NT2/D1 (cell line): Measurements from ENCODE around the gene MEST.
"Not testable (repeated sequence)": the region's sequence is repeated elsewhere in the genome, so short reads cannot be mapped to it uniquely, and the experiment has no call there.

Experiments
- DNase-seq: peaks from one replicate; pipeline ENCODE4 v3.0.0-alpha.2; 2011; ENCODE audit warnings: low read depth, low spot score
- H3K27me3 ChIP-seq: 2 replicates; pipeline ENCODE4 v1.6.0; 2011; ENCODE audit warnings: mild to moderate bottlenecking; ENCODE audit not compliant: insufficient read length, insufficient read depth
- H3K36me3 ChIP-seq: 2 replicates; pipeline ENCODE4 v1.6.1; 2011; ENCODE audit warnings: mild to moderate bottlenecking, low read length, mixed read lengths; ENCODE audit not compliant: insufficient read depth, insufficient read length
- H3K4me1 ChIP-seq: 2 replicates; pipeline ENCODE4 v1.5.1; 2011; ENCODE audit not compliant: insufficient read depth, insufficient read length
- H3K4me3 ChIP-seq: 2 replicates; pipeline ENCODE4 v1.5.1; 2011; ENCODE audit warnings: low read depth; ENCODE audit not compliant: insufficient read length
- H3K9ac ChIP-seq: 2 replicates; pipeline ENCODE4 v1.6.0; 2011; ENCODE audit warnings: low read depth; ENCODE audit not compliant: insufficient read length
- H3K9me3 ChIP-seq: 2 replicates; pipeline ENCODE4 v1.5.1; 2011; ENCODE audit warnings: mild to moderate bottlenecking, low read length; ENCODE audit not compliant: insufficient read depth
- SUZ12 ChIP-seq: IDR thresholded peaks from 2 replicates; pipeline ENCODE4 v1.6.1; 2011; ENCODE audit not compliant: insufficient read length, insufficient read depth; ENCODE audit errors: extremely low read depth
- YY1 ChIP-seq: IDR thresholded peaks from 2 replicates; pipeline ENCODE4 v1.6.1; 2011; ENCODE audit not compliant: insufficient read length, insufficient read depth
- ZNF274 ChIP-seq: IDR thresholded peaks from 2 replicates; pipeline ENCODE4 v1.6.1; 2011; ENCODE audit warnings: mild to moderate bottlenecking, low read depth, low read length

Gene MEST

GRCh38 chr7:130491841-130492522, at the start of gene MEST:
Gene MEST (plus strand): TSS chr7:130492085. CDS start chr7:130492314, 229 bp downstream.
- H3K9me3 ChIP-seq: no peaks in the 10 kb centered on the region
- H3K4me3 ChIP-seq: peak within 1 kb of the TSS; percentile 39
- no peak for DNase-seq
- peak within 1 kb of the TSS; percentile 80 for H3K9ac ChIP-seq
- H3K27me3 ChIP-seq: peaks cover 55% of the 10 kb centered on the region
- no peaks in the 10 kb centered on the region for H3K4me1 ChIP-seq
- TF ChIP-seq YY1 (no peak), SUZ12 (no peak), ZNF274 (no peak)
- peaks cover 10% of the 10 kb centered on the region for H3K36me3 ChIP-seq

DNA sequence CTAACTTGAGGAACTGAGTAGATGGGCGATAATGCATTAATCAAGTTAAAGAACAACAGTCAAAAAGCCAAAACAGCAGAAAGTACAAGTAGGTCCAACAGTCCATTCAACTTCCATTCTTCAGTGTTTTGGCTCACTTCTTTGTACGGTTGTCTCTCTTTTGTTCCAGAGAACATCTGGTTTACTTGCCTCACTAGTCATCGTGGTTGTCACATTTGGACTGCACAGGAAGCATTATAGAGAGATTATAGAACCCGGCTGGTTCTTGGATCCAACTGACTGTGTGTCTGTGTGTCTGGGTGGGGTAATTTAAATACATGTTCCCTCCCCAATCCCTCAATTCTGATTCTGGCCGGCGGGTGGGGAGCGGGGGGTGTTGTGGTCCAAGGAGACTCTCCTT, 49.3 kb upstream of the MEST start:
- Histone ChIP-seq H3K9me3 (peaks cover 3% of the 10 kb centered on the region; the same call in 1 of the 2 replicates), H3K4me1 (no peaks in the 10 kb centered on the region), H3K4me3 (no peak overlapping the region), H3K9ac (no peak overlapping the region), H3K36me3 (peaks cover 4% of the 10 kb centered on the region), H3K27me3 (no peaks in the 10 kb centered on the region)
- DNase-seq: no peak
- TF ChIP-seq YY1 (no peak), ZNF274 (no peak), SUZ12 (no peak)

GRCh38 chr7:130444234-130444633, 47.7 kb upstream of the MEST start:
- Histone ChIP-seq H3K4me3 (no peak overlapping the region), H3K27me3 (no peaks in the 10 kb centered on the region), H3K4me1 (no peaks in the 10 kb centered on the region), H3K36me3 (peaks cover 4% of the 10 kb centered on the region), H3K9ac (no peak overlapping the region), H3K9me3 (peaks cover 13% of the 10 kb centered on the region)
- no peak for DNase-seq
- TF ChIP-seq ZNF274 (no peak), SUZ12 (no peak), YY1 (no peak)

DNA sequence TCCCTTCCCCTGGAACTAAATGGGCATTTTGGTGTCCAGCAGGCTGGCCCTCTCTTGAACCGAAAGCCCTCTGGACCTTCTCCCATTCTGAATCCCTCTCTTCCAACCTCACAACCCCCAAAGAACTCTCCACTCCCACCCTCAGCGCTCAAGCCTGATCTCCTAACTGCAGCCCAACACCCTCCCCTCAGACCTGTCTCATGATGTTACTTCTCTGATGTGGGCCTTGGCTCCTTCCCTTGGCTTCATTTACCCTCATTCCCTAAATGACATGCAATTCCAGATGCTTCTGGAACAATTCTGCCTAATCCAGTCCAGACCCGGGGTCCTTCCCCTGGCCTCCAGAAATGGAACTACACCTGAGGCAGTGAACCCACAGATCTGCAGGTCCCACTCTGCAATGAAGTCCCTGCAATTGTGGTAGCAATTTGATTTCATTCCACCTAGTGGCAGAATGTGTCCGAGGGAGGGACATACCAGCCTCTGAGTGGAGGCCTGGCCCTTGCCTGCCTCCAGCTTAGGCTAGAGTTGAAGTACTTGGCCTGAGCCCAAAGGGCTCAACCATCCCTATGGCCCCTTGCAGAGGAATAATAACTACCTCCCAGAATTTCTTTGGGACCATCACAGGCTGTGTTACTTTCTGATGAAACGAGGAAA, 47.0 kb upstream of the MEST start:
- TF ChIP-seq SUZ12 (no peak), YY1 (no peak), ZNF274 (no peak)
- H3K9ac ChIP-seq: no peak overlapping the region
- DNase-seq: no peak

DNA sequence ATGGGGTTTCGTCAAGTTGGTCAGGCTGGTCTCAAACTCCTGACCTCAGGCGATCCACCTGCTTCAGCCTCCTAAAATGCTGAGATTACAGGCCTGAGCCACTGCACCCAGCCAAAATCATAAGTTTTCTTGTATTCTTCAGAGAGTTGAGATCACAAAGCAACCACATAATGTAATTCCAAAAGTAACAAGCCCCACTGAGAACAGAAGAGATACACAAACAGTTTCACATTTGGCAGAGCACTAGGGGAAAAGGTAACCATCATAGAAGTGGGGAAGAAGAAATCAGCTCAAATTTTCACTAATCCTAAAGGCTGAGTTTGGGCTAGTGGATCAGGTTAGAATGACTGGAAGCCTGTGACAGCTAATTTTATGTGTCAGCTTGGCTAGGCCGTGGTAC, 45.6 kb upstream of the MEST start:
- no peaks in the 10 kb centered on the region for H3K4me1 ChIP-seq
- H3K27me3 ChIP-seq: no peaks in the 10 kb centered on the region
- H3K9ac ChIP-seq: no peak overlapping the region
- TF ChIP-seq SUZ12: no peak
- no peak for TF ChIP-seq ZNF274
- no peak for TF ChIP-seq YY1
- no peaks in the 10 kb centered on the region for H3K36me3 ChIP-seq
- peaks cover 13% of the 10 kb centered on the region for H3K9me3 ChIP-seq
- H3K4me3 ChIP-seq: no peak overlapping the region
- DNase-seq: no peak

More for the DNA sequence above, 47.0 kb upstream of the MEST start:
- Histone ChIP-seq H3K4me3 (no peak overlapping the region), H3K9me3 (peaks cover 13% of the 10 kb centered on the region), H3K4me1 (no peaks in the 10 kb centered on the region), H3K36me3 (no peaks in the 10 kb centered on the region), H3K27me3 (no peaks in the 10 kb centered on the region)

GRCh38 chr7:130451344-130451743, 40.5 kb upstream of the MEST start:
- not testable (repeated sequence) for H3K27me3 ChIP-seq, DNase-seq, H3K9ac ChIP-seq, H3K4me1 ChIP-seq, H3K4me3 ChIP-seq, H3K36me3 ChIP-seq
- H3K9me3 ChIP-seq: peaks cover 13% of the 10 kb centered on the region

DNA sequence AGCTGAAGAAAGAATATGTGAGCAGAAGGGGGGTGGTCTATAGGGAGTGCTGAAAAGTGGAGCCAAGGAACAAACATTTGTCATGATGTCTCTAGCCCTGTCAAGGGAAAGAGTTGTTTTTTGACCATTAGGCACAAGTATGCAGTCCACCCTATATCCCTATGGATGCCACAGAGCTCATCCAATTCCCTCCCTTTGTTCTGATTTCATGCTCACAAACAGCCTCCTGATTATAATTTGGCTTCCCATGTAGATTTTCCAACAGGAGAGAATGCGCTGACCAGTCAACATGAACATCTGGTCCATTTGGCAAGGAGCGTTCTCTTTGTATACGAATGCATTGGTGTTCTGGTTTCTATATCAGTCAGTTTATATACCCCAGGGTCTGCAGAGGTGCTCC, 38.9 kb upstream of the MEST start:
- no peak for DNase-seq
- TF ChIP-seq SUZ12 (no peak), ZNF274 (no peak), YY1 (no peak)
- Histone ChIP-seq H3K36me3 (no peaks in the 10 kb centered on the region), H3K4me1 (no peaks in the 10 kb centered on the region), H3K4me3 (no peak overlapping the region), H3K9ac (no peak overlapping the region), H3K9me3 (peaks cover 6% of the 10 kb centered on the region), H3K27me3 (no peaks in the 10 kb centered on the region)

DNA sequence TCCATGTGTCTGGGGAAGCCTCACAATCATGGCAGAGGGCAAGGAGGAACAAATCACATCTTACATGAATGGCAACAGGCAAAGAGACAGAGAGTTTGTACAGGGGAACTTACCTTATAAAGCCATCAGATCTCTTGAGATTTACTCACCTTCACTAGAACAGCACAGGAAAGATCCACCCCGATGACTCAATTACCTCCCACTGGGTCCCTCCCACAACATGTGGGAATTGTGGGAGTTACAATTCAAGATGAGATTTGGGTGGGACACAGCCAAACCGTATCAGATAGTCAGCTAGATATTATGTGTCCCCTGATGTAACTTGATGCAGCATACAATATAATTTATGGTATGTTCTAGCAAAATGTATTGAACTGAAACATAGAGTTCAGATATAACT, 36.9 kb upstream of the MEST start:
- Histone ChIP-seq H3K4me1 (no peaks in the 10 kb centered on the region), H3K9me3 (peaks cover 14% of the 10 kb centered on the region), H3K36me3 (no peaks in the 10 kb centered on the region), H3K9ac (no peak overlapping the region), H3K27me3 (no peaks in the 10 kb centered on the region), H3K4me3 (no peak overlapping the region)
- DNase-seq: no peak
- TF ChIP-seq ZNF274 (no peak), YY1 (no peak), SUZ12 (no peak)
